ENCODE results near the gene DHFR.

DNA sequence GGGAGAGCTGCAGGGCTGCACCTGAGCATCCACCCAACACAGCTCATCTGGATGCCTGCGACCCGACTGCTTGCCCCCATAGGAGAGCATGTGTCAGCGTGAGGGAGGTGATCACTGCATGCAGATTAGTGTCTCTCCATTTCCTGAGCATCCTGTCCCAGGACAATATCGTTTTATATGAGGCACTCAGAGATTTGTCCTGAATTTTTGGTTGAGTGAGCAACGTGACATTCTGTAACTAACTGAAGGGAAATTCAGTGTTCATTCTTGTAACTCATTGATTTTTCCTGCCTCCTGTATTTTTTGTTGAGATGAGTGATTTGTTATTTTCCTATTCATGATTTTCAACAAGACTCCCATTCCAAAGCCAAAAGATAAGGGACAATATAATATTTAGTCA is 64.0 kb downstream of the DHFR start:
- TF ChIP-seq CTCF (IDR thresholded peaks at IDR 0.05; ENCODE audit: borderline replicate concordance, extremely low read depth, low read length, poor library complexity, severe bottlenecking) (no peak), EZH2 (IDR thresholded peaks at IDR 0.05; ENCODE audit: borderline replicate concordance, low read depth, low read length, severe bottlenecking) (no peak)
